GM12878 (cell line): ENCODE measurements around the gene UCN2. TPM values are rescaled to one million over a fixed set of nuclear protein-coding genes. Genes with fewer than 3 reads are reported as not detected.

Experiments
- ATAC-seq: fragments of 200-7000 bp; cut with Tn5 transposase; 3 replicates; pipeline ENCODE4 v1.9.1; 2020; ENCODE audit warnings: mild to moderate bottlenecking, moderate library complexity
- BruUV-seq: library from RNA; stranded (reverse); fragments of 400-500 nt; replicated peaks from 2 replicates; lab custom pipeline; 2021; lab: Mats Ljungman, UMichigan
- CTCF ChIA-PET: fragments of 300-600 bp; sonication (Branson Sonifier 250); formaldehyde crosslinking; extraction: SDS; loops from one replicate; lab custom pipeline; 2021; ENCODE audit warnings: inconsistent platforms; lab: Yijun Ruan, JAX
- POLR2A ChIA-PET: fragments of 350-600 bp; formaldehyde crosslinking; extraction: SDS; loops from one replicate; lab custom pipeline; 2021; ENCODE audit warnings: inconsistent platforms; lab: Charles Lee
- RAD21 ChIA-PET: fragments of 300-600 bp; sonication (Branson Sonifier 250); formaldehyde crosslinking; loops from one replicate; lab custom pipeline; 2023; ENCODE audit warnings: antibody characterized with exemption; ENCODE audit not compliant: unreplicated experiment; lab: Charles Lee
- SMC1A ChIA-PET: fragments of 300-600 bp; sonication (Branson Sonifier 250); formaldehyde crosslinking; loops from one replicate; lab custom pipeline; 2023; ENCODE audit not compliant: unreplicated experiment, uncharacterized antibody; lab: Charles Lee
- DNase-seq: peaks from one replicate; pipeline ENCODE4 v3.0.0-alpha.2; 2011; ENCODE audit warnings: low read depth, low spot score
- FAIRE-seq: peaks from 3 replicates; lab custom pipeline; 2011; peaks lifted over from hg19 to GRCh38; lab: Jason Lieb, UNC
- H2AFZ ChIP-seq: 2 replicates; pipeline ENCODE4 v1.6.0; 2011; ENCODE audit warnings: low read depth, low read length, control low read depth; ENCODE audit not compliant: control insufficient read depth
- H3K27ac ChIP-seq: 2 replicates; pipeline ENCODE4 v1.5.1; 2011; ENCODE audit warnings: control low read depth; ENCODE audit not compliant: control insufficient read depth, insufficient read depth
- H3K27me3 ChIP-seq, 2 experiments: replicated peaks in 1 of 2; 2 replicates each; pipeline versions ENCODE4 v1.6.0 to v1.6.1; 2011; ENCODE audit warnings: low read length in 1 of 2; ENCODE audit not compliant: control insufficient read depth in 2 of 2, insufficient read depth in 2 of 2
- H3K36me3 ChIP-seq, 2 experiments: 2 replicates each; pipeline ENCODE4 v1.5.1; 2011; ENCODE audit warnings: low read length in 1 of 2; ENCODE audit not compliant: control insufficient read depth in 2 of 2, insufficient read depth in 2 of 2
- H3K4me1 ChIP-seq: 2 replicates; pipeline ENCODE4 v1.6.1; 2011; ENCODE audit warnings: mild to moderate bottlenecking, low read length, moderate library complexity, mixed read lengths; ENCODE audit not compliant: control insufficient read depth, insufficient read depth
- H3K4me2 ChIP-seq: 2 replicates; pipeline ENCODE4 v1.6.0; 2011; ENCODE audit warnings: control low read depth; ENCODE audit not compliant: control insufficient read depth, insufficient read depth
- H3K4me3 ChIP-seq: fragments of 200-600 bp; sonication (generic); 2 replicates; pipeline ENCODE4 v1.5.1; 2016
- H3K79me2 ChIP-seq: 2 replicates; pipeline ENCODE4 v1.6.0; 2011; ENCODE audit warnings: low read length; ENCODE audit not compliant: control insufficient read depth, insufficient read depth
- H3K9ac ChIP-seq: 2 replicates; pipeline ENCODE4 v1.8.0; 2011; ENCODE audit warnings: low read length, control low read depth, mixed read lengths; ENCODE audit not compliant: control insufficient read depth, insufficient read depth
- H3K9me3 ChIP-seq: replicated peaks from 3 replicates; pipeline ENCODE4 v1.5.1; 2011; ENCODE audit warnings: mild to moderate bottlenecking, low read length; ENCODE audit not compliant: control insufficient read depth, insufficient read depth
- H4K20me1 ChIP-seq: 2 replicates; pipeline ENCODE4 v1.6.0; 2011; ENCODE audit not compliant: control insufficient read depth, insufficient read depth
- ATF3 ChIP-seq: IDR thresholded peaks from 2 replicates; pipeline ENCODE4 v1.6.1; 2011; ENCODE audit warnings: low read depth, mild to moderate bottlenecking, low read length, moderate library complexity, borderline replicate concordance; ENCODE audit errors: extremely low read depth
- FOXM1 ChIP-seq: IDR thresholded peaks from 2 replicates; pipeline ENCODE4 v1.6.1; 2012; ENCODE audit warnings: low read depth, mild to moderate bottlenecking, inconsistent platforms, low read length, moderate library complexity
- KDM1A ChIP-seq: fragments of 200-600 bp; sonication (generic); IDR thresholded peaks from 2 replicates; pipeline ENCODE4 v1.6.1; 2016; ENCODE audit warnings: borderline replicate concordance
- NFXL1 ChIP-seq: fragments of 450-650 bp; IDR thresholded peaks from 2 replicates; pipeline ENCODE4 v1.6.1; 2017; ENCODE audit warnings: antibody characterized with exemption, mild to moderate bottlenecking, borderline replicate concordance
- RAD51 ChIP-seq: fragments of 450-650 bp; IDR thresholded peaks from 2 replicates; pipeline ENCODE4 v1.6.1; 2016; ENCODE audit warnings: moderate library complexity, mild to moderate bottlenecking, inconsistent platforms
- WRNIP1 ChIP-seq: IDR thresholded peaks from 2 replicates; pipeline ENCODE4 v1.6.1; 2011; ENCODE audit warnings: low read depth, low read length, improper control_type of control experiment, borderline replicate concordance
- YBX1 ChIP-seq: fragments of 450-650 bp; IDR thresholded peaks from 2 replicates; pipeline ENCODE4 v1.6.1; 2016; ENCODE audit warnings: antibody characterized with exemption
- WGBS: methylation state at CpG from one replicate; pipeline ENCODE4 v1.1.6; 2016; ENCODE audit warnings: low lambda C conversion rate; ENCODE audit not compliant: insufficient replicate concordance, insufficient coverage; ENCODE audit errors: missing lambda C conversion rate; 5-methylcytosine and 5-hydroxymethylcytosine counted together
- in situ Hi-C: fragments of 300-500 bp; cut with MboI; formaldehyde crosslinking; loops from 9 replicates; pipeline ENCODE4 v1.14.3; 2018; ENCODE audit warnings: mixed read lengths
- intact Hi-C: fragments of 100-400 bp; cut with micrococcal nuclease; formaldehyde crosslinking; loops from one replicate; pipeline ENCODE4 v1.14.2; 2022; ENCODE audit not compliant: unreplicated experiment
- polyA plus RNA-seq, 11 experiments: library from polyadenylated mRNA; depleted of rRNA in 4 of 11; unstranded in 6 of 11; stranded (reverse) in 5 of 11; fragments of >200 nt; fragmentation: Nextera tagmentation in 4 of 11; fragmentation: Illumina TruSeq in 1 of 11; extraction: Ambion mirVana in 4 of 11; extraction: Trizol in 1 of 11; gene quantifications; 1 replicate in 1 of 11; 2 replicates in 10 of 11; pipeline versions ENCODE4 v1.2.1 to v1.2.3, GENCODE V29; 2011 to 2016; ENCODE audit warnings: inconsistent platforms in 2 of 11, missing spikeins in 2 of 11, low read depth in 1 of 11
- total RNA-seq, 4 experiments: library from RNA; depleted of rRNA in 3 of 4; stranded (reverse); fragments of >200 nt in 3 of 4; fragmentation: Illumina TruSeq in 1 of 4; extraction: Trizol in 1 of 4; gene quantifications; 2 replicates each; pipeline versions ENCODE4 v1.2.1 to v1.2.3, GENCODE V29; 2013 to 2021
- TF ChIP-seq, protein P1 (sequence below): fragments of 450-650 bp; conservative IDR thresholded peaks from 2 replicates; pipeline ENCODE4 v1.6.1; 2017; ENCODE audit warnings: mild to moderate bottlenecking, moderate library complexity

UCN2 gene
- total and polyA plus RNA-seq, 10 of the 15 experiments (the other 5 are each of a cell fraction or from before 2014, with no cell fraction given) = 0.05 TPM; not detected in 9

- in situ Hi-C loops (no loop called here), intact Hi-C loops (no loop called here)
- FAIRE-seq (no peak), ATAC-seq (no peak), DNase-seq (no peak)
- POLR2A ChIA-PET = interaction anchor here (1.0 to 2.2 kb wide), 4 partner anchors 44 to 113 kb away, joined by 3 to 8 read pairs (median 4); partner anchors contain the start of genes CCDC51 and TMA7
- CTCF ChIA-PET = interaction anchor here (1.0 to 16.3 kb wide), 6 partner anchors 8 to 322 kb away, joined by 3 to 239 read pairs (median 6); partner anchors contain the start of genes CCDC51 and TMA7
- Histone ChIP-seq H3K27ac (no peak overlapping the region), H3K79me2 (peaks cover 53% of the 10 kb centered on the region), H3K36me3 (peaks cover 0 to 23% of the 10 kb centered on the region in 2 experiments; a peak in 3 of 4 replicates), H2AFZ (no peak overlapping the region), H3K9me3 (no peaks in the 10 kb centered on the region), H3K4me2 (peak overlapping the region; percentile 49), H3K4me3 (peak overlapping the region; percentile 91), H3K27me3 (no peaks in the 10 kb centered on the region), H4K20me1 (peaks cover 2% of the 10 kb centered on the region; the same call in 1 of the 2 replicates), H3K4me1 (peaks cover 20% of the 10 kb centered on the region), H3K9ac (no peak overlapping the region)
- RAD21 ChIA-PET = interaction anchor here (0.9 to 2.9 kb wide), 3 partner anchors 80 to 117 kb away, joined by 3 to 10 read pairs (median 9); partner anchors contain the start of gene SLC26A6
- TF ChIP-seq WRNIP1 (peak; percentile 41; the same call in 1 of the 2 replicates), KDM1A (no peak), RAD51 (no peak)
- SMC1A ChIA-PET = interaction anchor here (0.6 to 1.6 kb wide), 8 partner anchors 11 to 1024 kb away, joined by 3 to 6 read pairs (median 4); partner anchors contain the start of gene UCN2
- WGBS = 51% methylated on average over 5 of the region's 5 CpGs
- no TSS peak for BruUV-seq
These were observed 10.2 kb downstream of the UCN2 start for GRCh38 chr3:48553361-48553760.

DNA sequence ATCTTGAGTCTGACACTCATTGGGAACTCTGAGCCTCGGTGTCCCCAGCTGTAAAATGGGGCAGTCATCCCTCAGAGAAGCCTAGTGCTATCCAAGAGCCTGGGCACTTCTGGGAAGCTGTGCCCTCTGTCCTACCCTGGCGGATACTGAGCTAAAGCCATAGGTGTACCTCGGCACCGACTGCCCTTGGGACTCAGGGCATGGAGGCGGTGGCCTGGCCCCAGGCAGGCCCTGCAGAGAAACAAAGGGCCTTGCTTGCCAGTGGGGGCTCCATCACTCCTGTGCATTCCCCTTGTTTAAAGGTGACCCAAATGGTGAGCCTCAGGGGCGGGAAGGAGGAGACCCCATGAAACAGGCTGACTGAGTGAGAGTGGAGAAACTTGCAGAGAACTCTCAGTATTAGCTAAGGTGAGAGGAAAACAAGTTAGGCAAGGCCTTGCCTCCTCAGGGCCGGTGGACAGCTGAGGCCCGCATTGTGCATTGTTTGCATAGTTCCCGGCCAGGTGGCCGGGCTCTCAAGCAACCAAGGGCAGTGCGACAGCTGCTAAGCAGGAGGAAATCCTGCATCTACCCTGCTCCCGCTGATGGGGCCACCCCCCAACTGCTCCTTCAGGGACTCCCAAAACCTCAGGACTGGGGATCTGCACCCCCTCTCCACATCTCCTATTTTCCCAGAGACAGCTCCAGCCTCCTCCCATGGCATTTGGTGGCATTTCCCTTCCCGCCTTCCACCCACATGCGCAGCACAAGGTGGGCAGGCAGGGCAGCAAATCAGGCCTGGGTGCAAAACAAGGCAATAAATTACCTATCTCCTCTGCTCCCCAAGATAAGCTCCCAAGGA, 11.2 kb downstream of the UCN2 start:
- no peak for TF ChIP-seq ATF3
- no peak for TF ChIP-seq NFXL1
- TF ChIP-seq, protein P1, sequence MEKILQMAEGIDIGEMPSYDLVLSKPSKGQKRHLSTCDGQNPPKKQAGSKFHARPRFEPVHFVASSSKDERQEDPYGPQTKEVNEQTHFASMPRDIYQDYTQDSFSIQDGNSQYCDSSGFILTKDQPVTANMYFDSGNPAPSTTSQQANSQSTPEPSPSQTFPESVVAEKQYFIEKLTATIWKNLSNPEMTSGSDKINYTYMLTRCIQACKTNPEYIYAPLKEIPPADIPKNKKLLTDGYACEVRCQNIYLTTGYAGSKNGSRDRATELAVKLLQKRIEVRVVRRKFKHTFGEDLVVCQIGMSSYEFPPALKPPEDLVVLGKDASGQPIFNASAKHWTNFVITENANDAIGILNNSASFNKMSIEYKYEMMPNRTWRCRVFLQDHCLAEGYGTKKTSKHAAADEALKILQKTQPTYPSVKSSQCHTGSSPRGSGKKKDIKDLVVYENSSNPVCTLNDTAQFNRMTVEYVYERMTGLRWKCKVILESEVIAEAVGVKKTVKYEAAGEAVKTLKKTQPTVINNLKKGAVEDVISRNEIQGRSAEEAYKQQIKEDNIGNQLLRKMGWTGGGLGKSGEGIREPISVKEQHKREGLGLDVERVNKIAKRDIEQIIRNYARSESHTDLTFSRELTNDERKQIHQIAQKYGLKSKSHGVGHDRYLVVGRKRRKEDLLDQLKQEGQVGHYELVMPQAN = no peak
- TF ChIP-seq YBX1 = no peak
- TF ChIP-seq FOXM1 = no peak
- Histone ChIP-seq H2AFZ (no peak overlapping the region), H3K4me3 (no peak overlapping the region), H3K79me2 (peaks cover 53% of the 10 kb centered on the region), H3K27me3 (no peaks in the 10 kb centered on the region), H3K9me3 (no peaks in the 10 kb centered on the region), H3K36me3 (peaks cover 0 to 30% of the 10 kb centered on the region in 2 experiments; a peak in 3 of 4 replicates), H3K27ac (no peak overlapping the region), H4K20me1 (peaks cover 2% of the 10 kb centered on the region; the same call in 1 of the 2 replicates), H3K4me2 (peak overlapping the region; percentile 55), H3K9ac (no peak overlapping the region), H3K4me1 (peaks cover 11% of the 10 kb centered on the region)
- DNase-seq (no peak), ATAC-seq (no peak), FAIRE-seq (no peak)
- in situ Hi-C loops = no loop called here
- BruUV-seq = no TSS peak
- 80% methylated on average over 14 of the region's 14 CpGs for WGBS
- RAD21 ChIA-PET = interaction anchor here (0.9 to 2.9 kb wide), 2 partner anchors 79 to 83 kb away, joined by 3 to 9 read pairs; partner anchors contain the start of gene SLC26A6
- CTCF ChIA-PET = interaction anchor here (1.0 to 16.3 kb wide), 8 partner anchors 7 to 321 kb away, joined by 3 to 239 read pairs (median 4); partner anchors contain the start of genes CCDC51 and TMA7
- intact Hi-C loops = no loop called here
- POLR2A ChIA-PET = interaction anchor here (0.6 to 2.2 kb wide), 7 partner anchors 13 to 506 kb away, joined by 3 to 8 read pairs (median 4); partner anchors contain the start of genes CCDC51 and TMA7
- SMC1A ChIA-PET = interaction anchor here (0.7 to 1.6 kb wide), 6 partner anchors 79 to 116 kb away, joined by 3 to 6 read pairs (median 3); partner anchors contain the start of genes ATRIP and SLC26A6
